ENCODE data around the gene ZNF25. TPM values are rescaled to one million over a fixed set of nuclear protein-coding genes. Genes with fewer than 3 reads are reported as not detected.

ZNF25 gene
- total and polyA plus RNA-seq, 2 experiments from 2014 or later: 0.23 to 0.76 TPM

Small RNAs within 50 kb of the gene (small RNA-seq; reads per million reads assigned to genes)
- not detected for gene RF00019 (ENCODE audit: low replicate concordance)

Other genes with a start within 250 kb of the ZNF25 start
- gene ZNF248, start 119.0 kb downstream of the ZNF25 start, total RNA-seq (2014; rRNA removed; shearing (Covaris generic)): 4.6 and 5.3 TPM in 2 replicates
- gene ZNF248, start 119.0 kb downstream of the ZNF25 start, polyA plus RNA-seq (2016; fragmentation: Nextera tagmentation; extraction: Ambion mirVana): 2.1 and 2.7 TPM in 2 replicates
- 32.6 and 35.5 TPM in 2 replicates for gene ZNF33A, start 34.0 kb upstream of the ZNF25 start, total RNA-seq (2014; rRNA removed; shearing (Covaris generic))
- gene ZNF33A, start 34.0 kb upstream of the ZNF25 start, polyA plus RNA-seq (2016; fragmentation: Nextera tagmentation; extraction: Ambion mirVana): 20.3 and 20.6 TPM in 2 replicates
- 12.2 and 14.6 TPM in 2 replicates for gene ZNF37A, start 117.7 kb upstream of the ZNF25 start, total RNA-seq (2014; rRNA removed; shearing (Covaris generic))
- 5.7 and 8.7 TPM in 2 replicates for gene ZNF37A, start 117.7 kb upstream of the ZNF25 start, polyA plus RNA-seq (2016; fragmentation: Nextera tagmentation; extraction: Ambion mirVana)

All from GM23338 (cell line).